Testis (tissue), 2 donors: ENCODE results near the gene OPCML.

Source experiments
- CTCF ChIP-seq, 3 experiments: fragments of 450-650 bp in 2 of 3; fragments of 200-600 bp in 1 of 3; sonication (generic) in 1 of 3; IDR thresholded peaks; one replicate each; pipeline ENCODE4 v1.5.1; 2016 to 2019; ENCODE audit warnings: antibody characterized with exemption in 3 of 3, mild to moderate bottlenecking in 2 of 3, moderate library complexity in 1 of 3
- POLR2A ChIP-seq: fragments of 450-650 bp; IDR thresholded peaks from one replicate; pipeline ENCODE4 v1.6.1; 2017; ENCODE audit warnings: antibody characterized with exemption, mild to moderate bottlenecking, moderate library complexity

- TF ChIP-seq CTCF (IDR thresholded peaks at IDR 0.05) (no peak), POLR2A (no peak)
Observed at GRCh38 chr11:132734217-132734616, 798.1 kb downstream of the OPCML start.
